Medulla oblongata (tissue), 1 donor: Measurements from ENCODE around the gene TPRG1L.
A peak's percentile ranks its signal among the peaks of the same experiment; 100 is the strongest.

Experiments
- DNase-seq: peaks from one replicate; pipeline ENCODE4 v3.0.0-alpha.2; 2015; ENCODE audit errors: extremely low spot score

TPRG1L gene

GRCh38 chr1:3663999-3664699 lies 39.3 kb downstream of the TPRG1L start:
- DNase-seq = no peak

DNA sequence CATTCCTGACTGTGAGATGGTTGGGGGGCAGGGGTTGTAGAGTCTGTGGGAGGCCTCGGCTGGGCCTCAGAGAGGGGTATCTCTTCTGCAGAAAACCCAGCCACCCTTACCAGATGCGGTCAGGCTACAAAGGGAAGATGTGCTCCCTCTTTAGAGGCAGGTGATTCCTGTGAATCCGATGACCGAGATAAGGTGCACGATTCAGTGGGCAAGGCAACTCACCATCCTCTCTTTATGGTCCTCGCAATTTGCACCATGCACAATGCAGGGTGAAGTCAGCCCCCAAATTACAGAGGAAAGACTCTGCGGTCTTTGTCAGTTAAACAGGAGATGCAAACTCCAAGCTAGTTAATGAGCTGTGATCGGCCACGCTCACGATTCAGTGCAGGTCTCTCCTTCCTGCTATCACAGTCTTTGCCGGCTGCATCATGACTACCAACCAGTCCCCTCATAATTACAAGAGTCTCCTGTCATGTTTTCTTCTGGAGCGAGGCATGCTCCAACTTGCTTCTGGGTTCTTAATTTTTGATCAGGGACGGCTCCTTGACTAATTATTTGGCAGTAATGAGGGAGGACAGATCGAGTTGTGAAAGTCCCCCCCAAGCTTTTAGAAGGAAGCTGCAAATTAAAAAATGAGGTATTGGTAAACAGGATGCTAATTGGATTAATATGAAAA lies 40.0 kb downstream of the TPRG1L start:
- no peak for DNase-seq

DNA sequence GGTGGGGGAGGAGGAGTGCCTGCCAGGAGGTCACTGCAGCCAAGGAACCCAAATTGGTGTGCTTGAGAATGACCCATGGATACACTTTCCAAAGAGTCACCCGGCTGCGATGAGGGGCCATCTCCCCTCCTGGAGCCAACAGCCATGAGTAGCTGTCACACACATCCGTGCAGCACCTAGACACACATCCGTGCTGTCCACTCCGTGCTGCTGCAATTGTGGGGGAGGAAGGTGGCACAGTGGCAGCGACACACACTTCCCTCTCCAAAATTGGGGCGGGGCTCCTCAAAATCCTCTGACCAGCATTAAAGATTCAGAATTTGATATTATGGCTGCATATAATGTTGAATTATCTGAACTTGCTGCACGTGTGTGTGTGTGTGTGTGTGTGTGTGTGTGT lies 43.3 kb downstream of the TPRG1L start:
- DNase-seq = no peak

- DNase-seq = peak; percentile 36
Measured at GRCh38 chr1:3668585-3669300, 43.9 kb downstream of the TPRG1L start.

DNA sequence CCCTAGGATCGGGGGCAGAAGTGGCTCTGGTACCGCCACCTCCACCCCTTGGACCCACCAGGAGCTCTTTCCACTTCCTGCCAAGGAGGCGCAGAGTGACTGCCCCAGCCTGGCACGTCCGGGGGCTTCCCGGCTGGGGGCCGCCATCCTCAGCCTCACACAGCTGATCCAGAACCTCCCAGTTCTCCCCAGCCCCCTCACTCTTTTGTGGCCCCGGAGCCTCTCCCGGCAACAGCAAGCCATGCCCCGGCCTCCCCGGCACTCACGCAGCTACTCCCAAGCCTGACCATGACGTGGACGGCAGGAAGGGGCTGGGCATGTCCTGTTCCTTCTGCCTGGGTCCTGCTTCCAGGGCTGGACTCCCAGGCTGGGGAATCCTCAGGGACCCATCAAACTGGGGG lies 44.6 kb downstream of the TPRG1L start:
- no peak for DNase-seq

DNA sequence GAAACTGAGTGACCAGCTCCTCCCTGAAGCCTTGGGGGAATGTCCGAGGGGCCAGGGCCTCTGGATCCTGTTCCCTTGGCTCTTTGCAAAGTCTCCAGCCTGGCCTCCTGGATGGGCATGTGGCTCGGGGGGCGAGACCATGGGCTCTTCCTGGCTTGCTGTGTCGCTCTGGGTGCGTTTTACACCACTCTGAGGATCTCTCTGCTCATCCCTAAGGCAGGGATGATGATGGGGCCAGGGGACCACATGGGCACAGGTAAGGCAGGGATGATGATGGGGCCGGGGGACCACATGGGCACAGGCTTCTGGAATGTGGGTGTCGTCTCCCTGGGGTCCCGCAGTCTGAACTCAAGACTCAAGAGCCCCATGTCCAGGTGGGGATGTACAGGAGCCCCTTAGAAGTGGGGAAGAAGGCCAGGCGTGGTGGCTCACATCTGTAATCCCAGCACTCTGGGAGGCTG lies 45.2 kb downstream of the TPRG1L start:
- DNase-seq = no peak

DNA sequence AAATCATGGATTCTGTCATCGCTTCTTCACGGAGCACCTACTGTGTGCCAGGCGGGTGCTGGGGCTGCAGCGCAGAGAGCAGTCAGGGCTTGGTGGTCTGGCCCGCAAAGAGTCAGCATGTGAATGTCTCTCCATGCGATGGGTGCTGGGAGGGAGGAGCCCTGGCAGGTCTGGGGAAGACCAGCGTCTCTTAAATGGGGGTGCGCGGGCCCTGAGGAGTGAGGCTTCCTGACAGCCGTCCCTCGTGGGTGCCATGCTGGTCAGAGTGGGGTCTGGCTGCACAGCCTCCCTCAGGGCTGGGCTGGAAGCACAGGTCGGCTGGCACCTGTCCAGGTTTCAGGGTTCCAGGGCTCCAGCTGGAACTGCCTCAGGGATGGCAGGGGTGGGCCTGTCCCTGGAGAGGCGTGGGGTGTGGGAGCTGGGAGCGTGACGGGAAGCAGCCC lies 46.0 kb downstream of the TPRG1L start:
- no peak for DNase-seq

GRCh38 chr1:3671371-3672180 lies 46.8 kb downstream of the TPRG1L start:
- no peak for DNase-seq

DNA sequence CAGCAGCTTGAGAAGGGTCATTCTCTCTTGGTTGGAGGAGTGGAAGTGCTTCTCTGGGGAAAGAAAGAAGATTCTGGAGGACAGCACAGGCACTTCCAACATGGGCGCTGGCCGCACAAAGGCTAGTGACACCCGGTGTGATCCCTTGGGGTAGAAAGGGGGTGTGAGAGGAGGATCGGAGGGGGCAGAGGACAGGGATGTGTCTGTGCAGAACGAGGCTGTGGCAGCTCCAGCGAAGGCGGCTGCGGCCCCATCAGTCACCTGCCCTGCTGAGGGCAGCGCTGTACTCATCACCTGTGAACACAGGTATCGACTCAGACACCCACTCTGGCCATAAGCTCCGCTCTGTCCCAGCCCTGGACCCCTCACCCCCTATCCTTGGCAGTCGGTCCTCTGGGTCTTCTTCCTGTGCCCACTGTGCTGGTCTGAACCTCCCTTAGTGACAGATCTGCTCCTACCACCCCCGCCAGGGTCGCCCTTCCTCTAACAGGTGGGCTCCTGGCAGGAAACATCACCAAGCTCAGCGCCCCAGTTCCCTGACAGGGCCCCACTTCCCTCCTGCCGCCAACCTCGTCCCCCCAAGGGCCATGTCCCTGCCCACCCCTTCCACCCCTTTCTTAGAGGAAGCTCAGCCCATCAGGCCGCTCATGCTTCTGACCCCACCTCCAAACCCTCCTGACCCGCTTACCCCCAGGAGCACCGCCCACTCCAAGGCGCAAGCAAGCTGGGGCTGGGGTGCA lies 47.6 kb downstream of the TPRG1L start:
- DNase-seq = no peak

- DNase-seq = no peak
Measured at GRCh38 chr1:3672971-3673361, 48.2 kb downstream of the TPRG1L start.

GRCh38 chr1:3673381-3674099 lies 48.7 kb downstream of the TPRG1L start:
- no peak for DNase-seq

DNA sequence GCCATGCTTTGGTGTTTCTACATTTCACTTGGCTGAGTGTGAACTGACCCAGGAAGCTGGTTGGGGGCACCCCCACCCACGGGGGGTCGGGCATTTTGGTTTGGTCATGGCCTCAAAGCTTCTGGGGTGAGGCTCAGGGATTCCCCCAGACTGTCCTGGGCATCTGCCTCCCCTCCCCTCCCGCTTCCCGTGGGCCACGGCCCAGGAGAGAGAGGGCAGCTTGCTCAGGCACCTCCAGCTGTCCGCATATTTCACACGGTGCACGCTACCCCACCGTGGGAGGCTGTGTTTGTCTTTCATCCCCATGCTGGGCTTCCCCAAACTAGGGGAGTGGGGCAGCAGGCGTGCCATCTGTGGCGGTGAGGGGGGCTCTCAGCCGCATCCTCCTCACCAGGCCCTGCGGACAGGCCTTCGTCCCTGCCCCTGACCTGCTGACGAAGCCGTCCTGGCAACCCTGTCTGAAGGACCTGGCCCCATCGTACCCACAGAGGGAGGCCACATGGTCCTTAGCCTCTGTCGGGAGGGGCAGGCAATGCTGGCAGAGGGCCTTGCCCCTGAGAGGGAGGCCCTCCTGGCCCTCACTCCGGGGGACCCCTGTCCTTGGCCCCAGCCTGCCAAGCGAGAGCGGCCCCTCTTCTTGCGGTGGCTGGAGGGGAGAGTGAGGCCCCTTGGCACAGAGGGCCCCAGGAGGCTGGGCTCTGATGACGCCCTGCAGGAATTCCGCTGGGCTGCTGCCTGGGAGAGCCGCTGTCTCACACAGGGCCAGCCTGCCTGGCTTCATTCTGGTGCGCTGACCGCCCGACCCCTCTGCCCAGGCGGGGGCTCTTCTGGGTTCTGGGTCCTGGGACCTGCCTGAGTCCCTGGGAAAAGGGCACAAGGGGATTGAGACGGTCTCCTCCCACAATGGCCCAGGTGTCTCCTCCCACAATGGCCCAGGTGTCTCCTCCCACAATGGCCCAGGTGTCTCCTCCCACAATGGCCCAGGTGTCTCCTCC lies 49.6 kb downstream of the TPRG1L start:
- DNase-seq = no peak

DNA sequence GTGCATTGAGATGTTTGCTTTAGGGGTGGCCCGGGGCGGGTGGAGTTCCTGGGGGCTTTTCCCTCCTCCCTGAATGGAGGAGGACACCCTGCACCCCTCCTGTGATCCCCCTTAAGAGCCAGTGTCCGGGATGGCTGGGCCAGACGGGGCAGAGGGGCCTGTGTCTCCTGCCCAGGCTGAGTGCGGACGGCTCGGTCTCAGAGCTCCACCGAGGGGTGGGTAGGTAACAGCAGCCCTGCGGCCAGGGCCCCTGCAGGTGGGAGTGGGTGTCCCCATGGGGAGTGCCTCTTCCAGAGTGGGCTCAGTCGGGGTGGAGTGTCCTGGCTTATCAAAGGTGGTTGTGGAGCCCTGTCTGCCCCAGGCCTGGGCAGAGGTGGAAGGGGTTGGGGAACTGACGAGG lies 50.6 kb downstream of the TPRG1L start:
- DNase-seq = no peak

DNA sequence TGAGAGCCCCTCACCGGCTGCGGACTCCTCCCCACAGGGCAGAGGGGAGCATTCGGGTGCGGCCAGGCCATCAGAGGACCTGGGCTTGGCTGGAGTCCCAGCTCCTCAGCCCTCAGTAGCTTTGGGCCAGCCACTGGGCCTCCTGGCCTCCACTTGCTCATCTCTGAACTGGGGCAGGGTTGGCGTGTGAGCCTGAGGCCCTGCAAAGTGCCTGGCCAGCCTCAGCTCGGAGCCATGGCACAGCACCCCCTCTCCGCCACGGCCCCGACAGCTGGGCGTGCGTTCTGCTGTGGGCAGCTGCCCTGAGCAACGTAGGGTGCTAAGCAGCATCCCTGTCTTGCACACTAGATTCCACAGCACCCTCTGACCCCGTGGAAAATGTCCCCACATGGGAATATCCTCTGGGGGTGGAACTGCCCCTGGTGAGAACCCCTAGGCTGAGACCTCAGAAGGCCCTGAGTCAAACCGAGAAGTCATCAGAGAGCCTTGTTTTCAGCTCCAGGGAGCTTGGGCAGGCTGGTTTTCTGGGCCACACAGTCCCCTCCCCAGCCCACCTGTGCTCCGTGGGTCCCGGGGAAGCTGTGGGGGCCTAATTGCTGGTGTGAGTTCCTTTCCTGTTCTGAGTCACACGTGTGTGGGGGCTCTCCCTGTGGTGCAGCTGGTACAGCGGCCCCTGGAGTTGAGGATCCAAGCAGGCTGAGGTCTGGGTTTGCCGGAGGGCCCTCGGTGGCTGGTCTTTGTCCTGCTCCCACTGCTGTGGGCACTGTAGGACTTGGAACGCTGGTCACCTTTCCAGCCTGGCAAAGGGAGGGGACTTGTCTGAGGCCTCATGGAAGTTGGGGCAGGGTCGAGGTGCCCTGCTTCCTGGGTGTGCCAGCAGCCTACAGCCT lies 52.0 kb downstream of the TPRG1L start:
- no peak for DNase-seq

DNA sequence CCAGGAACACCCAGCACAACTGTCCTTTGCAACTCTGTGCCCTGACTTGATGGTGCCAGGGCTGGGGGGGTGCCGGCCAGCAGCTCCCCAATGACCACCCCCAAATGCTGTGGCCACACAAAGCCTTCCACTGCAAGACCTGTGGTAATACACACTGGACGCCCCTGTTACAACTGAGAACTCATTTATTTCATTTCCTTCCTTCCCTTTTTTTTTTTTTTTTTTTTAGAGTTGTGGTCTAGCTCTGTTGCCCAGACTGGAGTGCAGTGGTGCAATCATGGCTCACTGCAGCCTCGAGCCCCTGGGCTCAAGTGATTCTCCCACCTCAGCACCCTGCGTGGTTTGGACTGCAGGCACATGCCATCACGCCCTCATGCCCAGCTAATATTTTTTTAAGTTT lies 52.7 kb downstream of the TPRG1L start:
- no peak for DNase-seq

DNA sequence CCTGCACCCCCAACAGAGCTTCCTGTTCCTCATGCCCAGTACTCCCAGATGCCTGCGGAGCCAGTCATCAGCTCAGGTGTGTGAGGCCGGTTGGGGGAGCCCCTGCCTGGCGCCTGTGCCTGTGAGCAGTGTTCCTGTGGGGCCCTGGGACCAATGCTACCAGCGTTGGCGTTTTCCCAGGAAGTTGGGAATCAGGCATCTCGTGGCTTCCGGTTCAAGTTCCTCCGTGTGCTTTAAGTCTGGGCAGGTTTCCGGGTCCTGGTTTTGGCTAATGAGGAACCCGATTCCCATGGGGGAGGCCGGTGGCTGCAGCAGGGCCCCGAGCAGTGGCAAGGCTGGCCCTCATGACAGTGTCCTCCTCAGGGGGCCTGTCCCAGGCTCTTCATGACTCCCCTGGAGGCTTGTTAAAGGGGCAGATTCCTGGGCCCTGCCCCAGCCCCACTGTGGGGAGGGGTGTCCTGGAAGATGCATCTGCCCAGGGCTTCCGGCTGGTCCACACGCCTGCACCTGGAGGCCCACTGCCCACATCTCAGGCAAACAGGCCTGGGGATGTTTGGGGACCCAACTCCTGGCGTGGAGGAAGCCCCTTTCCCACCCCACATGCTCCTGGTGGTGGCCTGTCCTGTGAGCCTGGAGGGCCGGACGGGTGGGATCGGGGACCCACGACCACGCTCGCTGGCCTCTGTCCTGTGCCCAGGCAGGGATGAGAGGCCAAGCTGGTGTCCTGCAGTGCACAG lies 53.7 kb downstream of the TPRG1L start:
- no peak for DNase-seq

GRCh38 chr1:3679098-3679555 lies 54.3 kb downstream of the TPRG1L start:
- DNase-seq = no peak
